ENCODE measurements around the gene DCLK2. TPM values are rescaled to one million over a fixed set of nuclear protein-coding genes. Genes with fewer than 3 reads are reported as not detected.

Gene DCLK2
- total and polyA plus RNA-seq, 2 of the 4 experiments (the other 2 are of a cell fraction) = 11.3 to 15.5 TPM

DNA sequence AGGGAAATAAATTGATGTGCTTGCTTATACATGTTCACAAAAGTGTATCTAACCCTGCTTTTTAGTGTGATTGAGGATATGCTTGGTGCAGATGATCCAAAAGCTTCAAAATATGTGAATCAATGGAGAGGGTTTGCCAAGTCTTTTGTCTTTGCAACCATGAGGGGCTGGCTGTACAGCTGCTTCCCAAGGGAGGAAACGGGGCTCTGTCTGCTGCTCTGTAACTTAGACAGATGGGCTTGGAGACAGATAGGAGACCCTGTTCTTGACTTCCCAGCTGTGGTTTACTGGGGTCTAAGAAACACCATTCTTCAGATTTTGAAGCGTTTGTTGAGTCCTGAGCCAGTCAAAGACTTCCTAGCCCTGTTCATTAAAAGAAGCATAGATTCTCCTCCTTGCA, 152.3 kb downstream of the DCLK2 start:
- Histone ChIP-seq H3K56ac (ENCODE audit: extremely low read depth, insufficient read depth, low read length) (peak overlapping the region; percentile 78), H3K9ac (ENCODE audit: low read depth, low read length) (peak overlapping the region; percentile 5; the same call in 1 of the 2 replicates), H2AFZ (replicated peaks; ENCODE audit: low read length, poor library complexity) (peak overlapping the region; percentile 58), H3K79me1 (ENCODE audit: low read depth in 1 of 2, low read length in 2 of 2) (peaks cover 23 to 57% of the 10 kb centered on the region in 2 experiments), H2BK5ac (ENCODE audit: low read depth, low read length, poor library complexity, severe bottlenecking) (peak overlapping the region; percentile 100), H4K91ac (ENCODE audit: insufficient read depth, low read depth, low read length) (peak overlapping the region; percentile 97), H4K20me1 (ENCODE audit: insufficient read depth, low read length) (no peaks in the 10 kb centered on the region), H3K14ac (replicated peaks; ENCODE audit: low read depth, low read length) (peak overlapping the region; percentile 93), H4K8ac (ENCODE audit: low read depth in 2 of 2, low read length in 2 of 2) (peak overlapping the region; percentile 46 to 87), H3K9me1 (ENCODE audit: insufficient read depth, low read length) (peaks cover 30% of the 10 kb centered on the region), H3K4me3 (ENCODE audit: insufficient read depth, low read depth, low read length) (no peak overlapping the region), H2BK120ac (ENCODE audit: low read depth, low read length) (peak overlapping the region; percentile 97), H2BK15ac (ENCODE audit: low read depth, low read length) (peak overlapping the region; percentile 93; the same call in 2 of the 3 replicates), H3K27ac (ENCODE audit: insufficient read depth, low read length) (peak overlapping the region; percentile 75), H3K4me2 (ENCODE audit: low read depth, low read length) (no peak overlapping the region), H3K18ac (ENCODE audit: low read depth, low read length) (peak overlapping the region; percentile 87), H2BK20ac (ENCODE audit: low read depth, low read length) (peak overlapping the region; percentile 99), H4K5ac (ENCODE audit: low read depth, low read length) (peak overlapping the region; percentile 96), H2AK9ac (replicated peaks; ENCODE audit: low read depth, low read length, poor library complexity) (peak overlapping the region; percentile 38), H3K36me3 (ENCODE audit: control insufficient read depth, insufficient read depth, low read length) (peaks cover 4% of the 10 kb centered on the region; the same call in 1 of the 2 replicates), H3K23ac (ENCODE audit: low read depth, low read length) (peak overlapping the region; percentile 96), H3K4me1 (ENCODE audit: control insufficient read depth, insufficient read depth, low read length) (peaks cover 30% of the 10 kb centered on the region), H3K9me3 (ENCODE audit: control insufficient read depth, insufficient read depth, low read length) (no peaks in the 10 kb centered on the region), H3K4ac (ENCODE audit: low read depth, low read length) (peak overlapping the region; percentile 94), H3K27me3 (ENCODE audit: control insufficient read depth, insufficient read depth, low read length) (no peaks in the 10 kb centered on the region), H2AK5ac (ENCODE audit: low read depth, low read length) (peak overlapping the region; percentile 92)
- WGBS, 2 experiments (ENCODE audit: extremely low coverage in 2 of 2, insufficient read length in 1 of 2) = no CpG with 5 or more reads among the region's 2 CpGs
- ATAC-seq (ENCODE audit: low read depth) = no peak
- POLR2A ChIA-PET (ENCODE audit: unreplicated experiment) = no interaction called here
- CTCF ChIA-PET = interaction anchor here (0.8 to 2.1 kb wide), 4 partner anchors 12 to 224 kb away, joined by 3 to 11 read pairs (median 4); no protein-coding TSS in a partner anchor
- intact Hi-C loops (cut with micrococcal nuclease) (no loop called here), dilution Hi-C loops (cut with HindIII; ENCODE audit: low sequenced_read_pairs, unreplicated experiment) (no loop called here), in situ Hi-C loops (cut with MboI; ENCODE audit: low sequenced_read_pairs) (no loop called here)
- no peak for DNase-seq
- no TSS peak for BruUV-seq (replicated peaks)
- TF ChIP-seq CHD1 (IDR thresholded peaks at IDR 0.05; ENCODE audit: low read depth, low read length) = no peak
- no peak for TF ChIP-seq POLR2A (IDR thresholded peaks at IDR 0.05; ENCODE audit: low read depth, low read length)
- TF ChIP-seq FOS (IDR thresholded peaks at IDR 0.05; ENCODE audit: low read depth, low read length) = no peak
- TF ChIP-seq MAZ (IDR thresholded peaks at IDR 0.05; ENCODE audit: borderline replicate concordance, low read depth, low read length) = no peak

Data from IMR-90 (cell line).